ENCODE results near the gene FMN1. TPM values are rescaled to one million over a fixed set of nuclear protein-coding genes. Genes with fewer than 3 reads are reported as not detected.

Gene FMN1
- total RNA-seq, 1 experiment from 2014 or later = 3.9 TPM

GRCh38 chr15:32986147-32986546, 208.4 kb downstream of the FMN1 start:
- Histone ChIP-seq H3K36me3 (ENCODE audit: control insufficient read depth, insufficient read depth, low read length) (no peaks in the 10 kb centered on the region), H3K9me3 (ENCODE audit: control insufficient read depth, insufficient read depth, low read depth, low read length) (no peaks in the 10 kb centered on the region), H3K4me1 (ENCODE audit: control insufficient read depth, insufficient read depth, low read length) (no peaks in the 10 kb centered on the region), H3K27ac (ENCODE audit: low read length) (no peak overlapping the region), H3K4me3 (ENCODE audit: low read depth in 2 of 2, low read length in 2 of 2) (no peak overlapping the region), H3K27me3 (ENCODE audit: control insufficient read depth, insufficient read depth, low read length) (no peaks in the 10 kb centered on the region; the same call in 1 of the 2 replicates)
- BruUV-seq (replicated peaks) = no TSS peak
- intact Hi-C loops (cut with micrococcal nuclease; ENCODE audit: unreplicated experiment) (no loop called here), in situ Hi-C loops (cut with HindIII; ENCODE audit: low pct_unique_long_range_greater_than_20kb, low sequenced_read_pairs) (no loop called here)
- DNase-seq (ENCODE audit: low read depth, low spot score) (no peak), ATAC-seq (no peak)
- ChIA-PET POLR2A (no interaction called here), CTCF (no interaction called here)
- TF ChIP-seq TCF7L2 (IDR thresholded peaks at IDR 0.05; ENCODE audit: low read depth, low read length) (no peak), SIN3A (IDR thresholded peaks at IDR 0.05; ENCODE audit: borderline replicate concordance, insufficient read depth, low read depth, low read length) (no peak), POLR2AphosphoS5 (IDR thresholded peaks at IDR 0.05; ENCODE audit: low read depth, low read length) (no peak), REST (IDR thresholded peaks at IDR 0.05; ENCODE audit: insufficient read depth in 1 of 2, low read depth in 2 of 2, low read length in 1 of 2) (no peak), CTCF (IDR thresholded peaks at IDR 0.05) (no peak)

GRCh38 chr15:32983679-32984078, 210.8 kb downstream of the FMN1 start:
- ATAC-seq (no peak), DNase-seq (ENCODE audit: low read depth, low spot score) (no peak)
- Histone ChIP-seq H3K27me3 (ENCODE audit: control insufficient read depth, insufficient read depth, low read length) (no peaks in the 10 kb centered on the region), H3K9me3 (ENCODE audit: control insufficient read depth, insufficient read depth, low read depth, low read length) (no peaks in the 10 kb centered on the region), H3K4me3 (ENCODE audit: low read depth in 2 of 2, low read length in 2 of 2) (no peak overlapping the region), H3K27ac (ENCODE audit: low read length) (no peak overlapping the region), H3K4me1 (ENCODE audit: control insufficient read depth, insufficient read depth, low read length) (no peaks in the 10 kb centered on the region), H3K36me3 (ENCODE audit: control insufficient read depth, insufficient read depth, low read length) (no peaks in the 10 kb centered on the region)
- intact Hi-C loops (cut with micrococcal nuclease; ENCODE audit: unreplicated experiment) = no loop called here
- CTCF ChIA-PET = no interaction called here
- POLR2A ChIA-PET = interaction anchor here (0.6 kb wide), 1 partner anchor 1812 kb away, joined by 3 read pairs; no protein-coding TSS in a partner anchor
- in situ Hi-C loops (cut with HindIII; ENCODE audit: low pct_unique_long_range_greater_than_20kb, low sequenced_read_pairs) = no loop called here
- TF ChIP-seq REST (IDR thresholded peaks at IDR 0.05; ENCODE audit: insufficient read depth in 1 of 2, low read depth in 2 of 2, low read length in 1 of 2) = no peak
- no peak for TF ChIP-seq SIN3A (IDR thresholded peaks at IDR 0.05; ENCODE audit: borderline replicate concordance, insufficient read depth, low read depth, low read length)
- TF ChIP-seq CTCF (IDR thresholded peaks at IDR 0.05) = no peak
- TF ChIP-seq POLR2AphosphoS5 (IDR thresholded peaks at IDR 0.05; ENCODE audit: low read depth, low read length) = no peak
- no peak for TF ChIP-seq TCF7L2 (IDR thresholded peaks at IDR 0.05; ENCODE audit: low read depth, low read length)
- BruUV-seq (replicated peaks) = no TSS peak
